HG03342 (cell line): Measurements from ENCODE around the gene IRF9.
A peak's percentile ranks its signal among the peaks of the same experiment; 100 is the strongest.

Experiments used
- ATAC-seq: cut with Tn5 transposase; IDR thresholded peaks from one replicate; pipeline ENCODE4 v1.9.1; 2021; ENCODE audit warnings: mild to moderate bottlenecking, moderate library complexity; ENCODE audit not compliant: unreplicated experiment

Gene IRF9

GRCh38 chr14:24131549-24131966 lies 29.5 kb upstream of the IRF9 start:
- ATAC-seq, result no peak

DNA sequence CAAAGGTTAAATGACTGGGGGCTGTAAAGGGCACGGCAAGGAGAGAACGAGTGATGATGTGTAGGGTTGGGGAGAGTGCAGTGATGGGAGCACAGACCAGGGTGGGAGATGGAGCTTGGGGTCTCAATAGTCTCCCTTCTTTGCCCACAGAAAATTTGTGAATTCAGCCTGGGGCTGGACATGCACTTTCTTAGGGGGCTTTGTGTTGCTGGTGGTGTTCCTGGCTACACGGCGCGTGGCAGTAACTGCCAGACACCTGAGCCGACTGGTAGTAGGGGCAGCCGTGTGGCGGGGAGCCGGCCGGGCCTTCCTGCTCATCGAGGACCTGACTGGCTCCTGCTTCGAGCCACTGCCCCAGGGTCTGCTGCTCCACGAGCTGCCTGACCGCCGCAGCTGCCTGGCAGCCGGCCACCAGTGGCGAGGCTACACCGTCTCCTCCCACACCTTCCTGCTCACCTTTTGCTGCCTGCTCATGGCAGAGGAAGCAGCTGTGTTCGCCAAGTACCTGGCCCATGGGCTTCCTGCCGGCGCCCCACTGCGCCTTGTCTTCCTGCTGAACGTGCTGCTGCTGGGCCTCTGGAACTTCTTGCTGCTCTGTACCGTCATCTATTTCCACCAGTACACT lies 28.9 kb upstream of the IRF9 start:
- no peak for ATAC-seq

DNA sequence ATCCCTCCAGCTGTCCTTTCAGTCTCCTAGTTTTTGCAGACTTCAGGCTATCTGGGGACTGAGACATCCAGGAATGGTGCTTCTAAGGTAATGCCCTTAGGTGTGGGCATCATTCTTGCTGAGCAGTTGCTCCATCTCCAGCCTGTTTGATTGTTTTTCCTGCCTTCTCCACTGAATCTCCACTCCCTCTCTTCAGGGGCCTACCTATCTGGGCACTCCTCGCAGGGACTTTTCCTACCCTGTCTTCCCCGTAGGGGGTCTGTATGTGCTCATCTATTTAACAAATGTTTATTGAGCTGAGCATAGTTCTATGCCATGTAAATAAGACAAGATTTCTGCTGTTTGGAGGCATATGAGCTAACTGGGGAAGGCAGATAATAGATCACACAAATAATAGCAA lies 28.1 kb upstream of the IRF9 start:
- ATAC-seq, result no peak

DNA sequence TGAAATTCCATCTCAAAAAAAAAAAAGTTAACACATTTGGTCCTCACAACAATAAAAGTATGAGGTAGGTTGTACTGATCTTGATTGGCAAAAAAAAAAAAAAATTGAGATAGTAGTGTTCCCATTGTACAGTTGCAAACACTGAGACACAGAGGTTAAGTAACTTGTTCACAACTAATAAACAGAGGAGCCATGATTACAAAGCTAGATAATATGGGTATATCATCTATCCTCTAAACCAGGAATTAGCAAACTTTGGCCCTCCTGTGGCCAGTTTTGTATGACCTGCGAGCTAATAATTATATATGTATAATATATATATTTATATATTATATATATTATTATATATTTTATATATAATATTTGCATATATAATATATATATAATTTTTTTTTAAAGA lies 27.3 kb upstream of the IRF9 start:
- no peak for ATAC-seq

- peak; percentile 8 for ATAC-seq
These were observed 25.6 kb upstream of the IRF9 start for GRCh38 chr14:24135584-24135833.

- ATAC-seq, result peak; percentile 83
These were observed 25.0 kb upstream of the IRF9 start, which contains the start of gene PSME1 for GRCh38 chr14:24135834-24136683. Gene PSME1 (plus strand): TSS chr14:24136194. CDS start chr14:24136263, 69 bp downstream.

DNA sequence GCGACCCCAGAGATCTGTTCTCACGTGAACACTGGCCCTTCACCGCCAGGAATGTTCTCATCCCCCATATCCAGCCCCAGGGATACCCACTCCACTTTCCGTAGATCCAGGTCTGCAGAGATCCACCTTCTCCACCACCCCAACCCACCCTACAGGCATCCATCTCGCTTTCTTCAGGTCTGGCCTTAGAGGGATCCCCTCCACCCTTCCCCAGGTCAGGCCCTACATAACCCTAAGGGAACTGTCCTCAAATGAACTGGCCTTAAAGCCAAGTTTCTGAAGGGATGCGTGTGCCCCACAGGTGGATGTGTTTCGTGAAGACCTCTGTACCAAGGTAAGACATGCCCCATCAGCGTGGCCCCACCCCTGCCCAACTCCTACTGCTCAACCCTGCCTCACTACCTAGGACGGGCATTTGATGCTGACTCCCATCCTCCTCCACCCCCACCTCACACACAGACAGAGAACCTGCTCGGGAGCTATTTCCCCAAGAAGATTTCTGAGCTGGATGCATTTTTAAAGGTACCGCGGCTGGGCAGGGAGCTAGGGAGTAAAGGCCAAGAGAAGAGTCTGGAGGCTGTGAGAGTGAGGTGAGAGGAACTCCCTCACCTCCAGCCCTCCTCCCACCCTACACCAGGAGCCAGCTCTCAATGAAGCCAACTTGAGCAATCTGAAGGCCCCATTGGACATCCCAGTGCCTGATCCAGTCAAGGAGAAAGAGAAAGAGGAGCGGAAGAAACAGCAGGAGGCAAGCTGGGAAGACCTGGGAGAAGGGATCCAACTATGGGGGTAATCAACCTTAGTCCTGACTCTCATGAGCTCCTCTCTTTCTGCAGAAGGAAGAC lies 24.2 kb upstream of the IRF9 start:
- ATAC-seq, result no peak

DNA sequence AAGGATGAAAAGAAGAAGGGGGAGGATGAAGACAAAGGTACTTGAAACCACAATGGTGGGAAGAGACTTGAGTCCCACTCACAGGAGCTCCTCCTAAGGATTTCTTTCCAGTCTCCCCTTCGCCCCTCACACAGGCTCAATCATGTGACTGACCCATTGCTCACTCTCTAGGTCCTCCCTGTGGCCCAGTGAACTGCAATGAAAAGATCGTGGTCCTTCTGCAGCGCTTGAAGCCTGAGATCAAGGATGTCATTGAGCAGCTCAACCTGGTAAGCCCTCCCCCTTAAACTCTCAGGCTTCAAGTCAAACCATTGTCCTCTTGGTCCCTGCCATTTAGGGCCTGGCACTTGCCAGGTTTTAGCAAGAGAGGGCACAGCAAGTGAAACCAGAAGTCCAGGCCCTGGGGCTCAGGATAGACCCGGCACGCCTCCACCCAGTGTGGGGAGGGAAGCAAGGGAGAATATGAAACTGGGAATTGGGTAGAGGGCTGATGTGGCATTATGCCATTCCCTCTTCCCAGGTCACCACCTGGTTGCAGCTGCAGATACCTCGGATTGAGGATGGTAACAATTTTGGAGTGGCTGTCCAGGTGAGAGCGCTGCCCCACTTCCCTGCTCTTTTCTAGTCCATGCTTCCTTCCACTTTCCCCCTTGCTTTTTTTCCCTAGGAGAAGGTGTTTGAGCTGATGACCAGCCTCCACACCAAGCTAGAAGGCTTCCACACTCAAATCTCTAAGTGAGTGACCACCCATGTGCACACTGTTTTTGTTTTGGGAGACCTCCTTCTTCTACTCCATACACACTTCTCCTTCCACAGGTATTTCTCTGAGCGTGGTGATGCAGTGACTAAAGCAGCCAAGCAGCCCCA lies 23.3 kb upstream of the IRF9 start:
- no peak for ATAC-seq

DNA sequence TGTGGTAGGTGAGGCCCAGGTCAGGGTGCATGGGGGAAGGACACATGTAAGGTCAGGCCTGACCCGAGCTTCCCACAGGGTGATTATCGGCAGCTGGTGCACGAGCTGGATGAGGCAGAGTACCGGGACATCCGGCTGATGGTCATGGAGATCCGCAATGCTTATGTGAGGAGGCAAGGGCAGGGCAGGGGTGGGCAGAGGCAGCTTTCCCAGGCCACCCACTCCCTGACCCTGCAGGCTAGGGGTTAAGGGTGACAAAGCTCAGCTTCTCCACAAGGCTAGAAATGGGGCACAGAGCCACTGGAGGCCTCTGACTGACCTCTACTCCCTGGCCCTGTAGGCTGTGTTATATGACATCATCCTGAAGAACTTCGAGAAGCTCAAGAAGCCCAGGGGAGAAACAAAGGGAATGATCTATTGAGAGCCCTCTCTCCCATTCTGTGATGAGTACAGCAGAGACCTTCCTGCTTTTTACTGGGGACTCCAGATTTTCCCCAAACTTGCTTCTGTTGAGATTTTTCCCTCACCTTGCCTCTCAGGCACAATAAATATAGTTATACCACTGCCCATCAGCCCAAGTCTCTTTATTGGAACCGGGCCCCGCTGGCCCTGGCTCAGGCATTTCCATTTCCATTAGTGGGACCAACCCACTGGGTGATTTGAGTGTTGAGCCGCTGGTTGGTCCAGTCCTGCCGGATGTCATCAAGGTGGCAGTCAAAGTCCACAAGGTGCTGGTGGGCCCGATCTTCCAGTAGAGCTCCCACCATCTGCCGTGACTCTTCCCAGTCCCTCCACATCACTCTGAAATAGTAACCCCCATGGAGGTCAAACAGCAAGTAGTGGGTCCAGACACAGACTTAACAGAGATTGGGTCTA lies 22.4 kb upstream of the IRF9 start:
- no peak for ATAC-seq

DNA sequence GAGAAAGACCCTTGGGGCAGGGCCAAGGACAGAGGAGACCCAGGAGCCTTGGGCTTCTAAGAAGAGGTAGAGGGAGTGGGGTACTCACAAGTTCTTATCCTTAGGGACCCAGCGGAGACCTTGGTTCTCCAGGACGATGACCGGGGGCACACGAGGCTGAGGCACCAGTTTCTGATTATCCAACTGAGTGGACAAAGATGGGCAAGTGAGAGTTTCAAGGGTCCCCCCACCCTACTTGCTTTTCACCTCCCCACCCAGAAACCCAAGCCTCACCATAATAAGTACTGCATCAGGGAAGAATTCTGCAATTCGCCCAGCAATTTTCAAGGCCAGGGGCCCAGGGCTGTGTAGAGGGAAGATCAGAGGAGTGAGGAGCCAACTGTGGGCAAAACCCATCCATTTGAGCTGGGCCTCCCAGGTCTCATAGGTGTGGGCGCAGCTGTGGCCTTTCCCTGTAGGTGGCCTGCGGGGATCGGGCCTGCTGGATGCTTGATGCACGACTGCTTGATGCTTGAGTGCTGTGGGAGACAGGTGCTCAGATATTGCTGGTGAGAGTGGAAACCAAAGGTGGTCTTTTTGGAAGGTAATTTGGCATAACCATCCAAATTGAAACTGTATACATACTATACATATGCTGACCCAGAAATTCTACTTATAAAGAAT lies 21.7 kb upstream of the IRF9 start:
- ATAC-seq, result no peak

GRCh38 chr14:24141097-24141880 lies 19.8 kb upstream of the IRF9 start, which contains the start of gene EMC9:
Gene EMC9 (minus strand): TSS chr14:24141591. CDS start chr14:24141304, 287 bp downstream.
- peak; percentile 82 for ATAC-seq

GRCh38 chr14:24143511-24143910 lies 17.6 kb upstream of the IRF9 start:
- ATAC-seq, result no peak

DNA sequence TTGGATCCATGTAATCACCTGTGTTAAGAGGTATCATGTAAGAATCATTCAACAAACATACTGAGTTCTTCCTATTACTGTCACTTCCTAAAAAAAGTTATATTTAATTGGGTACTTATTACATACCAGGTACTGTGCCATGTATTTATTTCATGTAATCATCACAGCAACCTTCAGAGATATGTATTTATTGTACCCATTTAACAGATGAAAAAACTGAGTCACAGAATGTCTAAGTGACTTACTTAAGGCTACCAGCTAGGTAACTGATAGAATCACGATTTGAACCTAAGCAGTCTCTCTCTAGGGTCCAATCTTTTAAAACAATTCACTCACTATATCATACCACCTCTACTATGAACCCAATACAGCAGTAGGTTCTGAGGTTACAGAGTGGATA lies 16.6 kb upstream of the IRF9 start:
- no peak for ATAC-seq

GRCh38 chr14:24145219-24145618 lies 15.8 kb upstream of the IRF9 start:
- no peak for ATAC-seq

- no peak for ATAC-seq
These were observed 15.2 kb upstream of the IRF9 start for GRCh38 chr14:24145690-24146452.

GRCh38 chr14:24146453-24146977 lies 14.6 kb upstream of the IRF9 start, which contains the start of gene PSME2:
Gene PSME2 (minus strand): TSS chr14:24146610. CDS start chr14:24146581, 29 bp downstream.
- peak; percentile 55 for ATAC-seq
